Liver (tissue), 10 donors: Measurements from ENCODE around the gene ASB7. TPM values are rescaled to one million over a fixed set of nuclear protein-coding genes. Genes with fewer than 3 reads are reported as not detected.
A peak's percentile ranks its signal among the peaks of the same experiment; 100 is the strongest.

Experiments
- DNase-seq: peaks from one replicate; pipeline ENCODE4 v3.0.0-alpha.2; 2017; ENCODE audit warnings: low spot score
- H3K27ac ChIP-seq, 2 donors: one replicate each; pipeline ENCODE4 v1.7.0; 2013; ENCODE audit warnings: inconsistent platforms in 2 of 2, low read length in 2 of 2, control low read depth in 1 of 2, low read depth in 1 of 2, mild to moderate bottlenecking in 1 of 2
- H3K27me3 ChIP-seq, 4 donors: one replicate each; pipeline versions ENCODE4 v1.6.1 to v1.7.0; 2013; ENCODE audit warnings: low read length in 3 of 4, inconsistent platforms in 1 of 4, mild to moderate bottlenecking in 1 of 4, moderate library complexity in 1 of 4; ENCODE audit not compliant: control insufficient read depth in 4 of 4, insufficient read depth in 4 of 4
- H3K36me3 ChIP-seq, 4 donors: one replicate each; pipeline versions ENCODE4 v1.6.1 to v1.7.0; 2013; ENCODE audit warnings: low read length in 3 of 4, mild to moderate bottlenecking in 3 of 4, low read depth in 1 of 4, moderate library complexity in 1 of 4; ENCODE audit not compliant: control insufficient read depth in 4 of 4, insufficient read depth in 3 of 4
- H3K4me1 ChIP-seq, 4 donors: one replicate each; pipeline versions ENCODE4 v1.6.1 to v1.7.0; 2013; ENCODE audit warnings: low read length in 3 of 4, mild to moderate bottlenecking in 3 of 4, moderate library complexity in 1 of 4; ENCODE audit not compliant: control insufficient read depth in 4 of 4, insufficient read depth in 4 of 4
- H3K4me3 ChIP-seq, 3 donors: one replicate each; pipeline versions ENCODE4 v1.6.1 to v1.7.0; 2013; ENCODE audit warnings: low read length in 3 of 3, control low read depth in 1 of 3, low read depth in 1 of 3, mild to moderate bottlenecking in 1 of 3
- H3K9ac ChIP-seq, 2 donors: one replicate each; pipeline ENCODE4 v1.7.0; 2013; ENCODE audit warnings: low read length in 2 of 2, mild to moderate bottlenecking in 2 of 2, moderate library complexity in 2 of 2, control low read depth in 1 of 2, low read depth in 1 of 2
- H3K9me3 ChIP-seq, 4 donors: one replicate each; pipeline versions ENCODE4 v1.6.1 to v1.7.0; 2013; ENCODE audit warnings: low read length in 3 of 4; ENCODE audit not compliant: control insufficient read depth in 4 of 4
- FOXA2 ChIP-seq: IDR thresholded peaks from 2 replicates; pipeline ENCODE4 v1.6.1; 2016; ENCODE audit warnings: antibody characterized with exemption
- NR2F2 ChIP-seq: IDR thresholded peaks from 2 replicates; pipeline ENCODE4 v1.6.1; 2016; ENCODE audit warnings: antibody characterized with exemption
- WGBS: extraction: QIAGEN DNeasy Blood & Tissue Kit; methylation state at CpG from one replicate; pipeline ENCODE4 v1.1.7; 2013; 5-methylcytosine and 5-hydroxymethylcytosine counted together
- polyA plus RNA-seq, 2 donors: library from polyadenylated mRNA; stranded (reverse) in 1 of 2; unstranded in 1 of 2; fragments of 200-250 nt in 1 of 2; fragments of >200 nt in 1 of 2; fragmentation: Nextera tagmentation in 1 of 2; extraction: Ambion mirVana in 1 of 2; gene quantifications; one replicate each; pipeline versions ENCODE4 v1.2.1 to v1.2.3, GENCODE V29; 2013 to 2015
- small RNA-seq: library from RNA; depleted of rRNA; stranded (forward); fragments of <200 nt; gene quantifications from one replicate; pipeline ENCODE3, GENCODE V24; 2014
- total RNA-seq, 2 donors: library from RNA; depleted of rRNA; stranded (reverse); fragments of >200 nt; gene quantifications; one replicate each; pipeline ENCODE4 v1.2.3, GENCODE V29; 2014
- donor health status: healthy.
- donor health status: healthy.
- donor health status: healthy.
- donor health status: healthy.
- donor health status: healthy.

The ASB7 gene
- total and polyA plus RNA-seq, 4 donors: 3.7 to 12.6 (median 6.5) TPM

- Histone ChIP-seq H3K27ac (no peak overlapping the region), H3K9me3 (no peaks in the 10 kb centered on the region), H3K27me3 (peaks cover 2 to 8% (median 4%) of the 10 kb centered on the region in 4 donors), H3K4me1 (peaks cover 0 to 1% (median 0%) of the 10 kb centered on the region in 4 donors), H3K9ac (no peak overlapping the region), H3K36me3 (no peaks in the 10 kb centered on the region), H3K4me3 (no peak overlapping the region)
- WGBS: 76% methylated on average over 3 of the region's 3 CpGs
- DNase-seq: no peak
- peak; percentile 81 for TF ChIP-seq NR2F2
- no peak for TF ChIP-seq FOXA2
Measured at GRCh38 chr15:100696452-100696851, 94.1 kb downstream of the ASB7 start.

Small RNA genes lying within 50 kb of the gene (small RNA-seq; reads per million reads assigned to genes)
- not detected for gene RF00019
- not detected for gene RNU6-181P

Other genes with a start within 250 kb of the ASB7 start
- gene CERS3, start 73.6 kb upstream of the ASB7 start, total RNA-seq: not detected
- not detected for gene CERS3, start 73.6 kb upstream of the ASB7 start, polyA plus RNA-seq
- 1 to 10 TPM; 7.4 to 9.1 TPM for gene LINS1, start 405 bp upstream of the ASB7 start, total RNA-seq
- gene LINS1, start 405 bp upstream of the ASB7 start, polyA plus RNA-seq: 1 to 10 TPM; 2.9 to 5.2 TPM